ENCODE results near the gene LGALS7.
"Not testable (repeated sequence)": the region's sequence is repeated elsewhere in the genome, so short reads cannot be mapped to it uniquely, and the experiment has no call there.

Gene LGALS7

GRCh38 chr19:38773469-38774177, at the start of gene LGALS7:
TSS of gene LGALS7 (minus strand) at chr19:38773517. CDS start at chr19:38773492, 25 bp downstream.
- no peaks in the 10 kb centered on the region for H3K36me3 ChIP-seq (ENCODE audit: control insufficient read depth, insufficient read depth, low read length)
- no peaks in the 10 kb centered on the region for H3K27me3 ChIP-seq (replicated peaks; ENCODE audit: control insufficient read depth, insufficient read depth, low read length)
- DNase-seq (ENCODE audit: extremely low read depth, insufficient read length): no peak
- no peak for TF ChIP-seq CTCF (IDR thresholded peaks at IDR 0.05; ENCODE audit: insufficient read depth, low read length, poor library complexity, severe bottlenecking)
- H3K4me3 ChIP-seq (replicated peaks; ENCODE audit: low read depth, low read length): no peak within 1 kb of the TSS

GRCh38 chr19:38821230-38821825, 48.0 kb upstream of the LGALS7 start:
- not testable (repeated sequence) for H3K27me3 ChIP-seq (replicated peaks; ENCODE audit: control insufficient read depth, insufficient read depth, low read length); DNase-seq (ENCODE audit: extremely low read depth, insufficient read length); H3K4me3 ChIP-seq (replicated peaks; ENCODE audit: low read depth, low read length)
- peaks cover 11% of the 10 kb centered on the region for H3K36me3 ChIP-seq (ENCODE audit: control insufficient read depth, insufficient read depth, low read length)

- no peak for DNase-seq (ENCODE audit: extremely low read depth, insufficient read length)
- H3K4me3 ChIP-seq (replicated peaks; ENCODE audit: low read depth, low read length): no peak overlapping the region
- TF ChIP-seq CTCF (IDR thresholded peaks at IDR 0.05; ENCODE audit: insufficient read depth, low read length, poor library complexity, severe bottlenecking): no peak
- no peaks in the 10 kb centered on the region for H3K27me3 ChIP-seq (replicated peaks; ENCODE audit: control insufficient read depth, insufficient read depth, low read length)
- H3K36me3 ChIP-seq (ENCODE audit: control insufficient read depth, insufficient read depth, low read length): peaks cover 11% of the 10 kb centered on the region
Measured at GRCh38 chr19:38819231-38819920, 46.1 kb upstream of the LGALS7 start.

- H3K4me3 ChIP-seq (replicated peaks; ENCODE audit: low read depth, low read length): no peak overlapping the region
- TF ChIP-seq CTCF (IDR thresholded peaks at IDR 0.05; ENCODE audit: insufficient read depth, low read length, poor library complexity, severe bottlenecking): no peak
- no peaks in the 10 kb centered on the region for H3K27me3 ChIP-seq (replicated peaks; ENCODE audit: control insufficient read depth, insufficient read depth, low read length)
- peaks cover 11% of the 10 kb centered on the region for H3K36me3 ChIP-seq (ENCODE audit: control insufficient read depth, insufficient read depth, low read length)
- no peak for DNase-seq (ENCODE audit: extremely low read depth, insufficient read length)
Measured at GRCh38 chr19:38817081-38817480, 43.8 kb upstream of the LGALS7 start.

GRCh38 chr19:38816131-38816750, 42.9 kb upstream of the LGALS7 start:
- peaks cover 11% of the 10 kb centered on the region for H3K36me3 ChIP-seq (ENCODE audit: control insufficient read depth, insufficient read depth, low read length)
- no peaks in the 10 kb centered on the region for H3K27me3 ChIP-seq (replicated peaks; ENCODE audit: control insufficient read depth, insufficient read depth, low read length)
- H3K4me3 ChIP-seq (replicated peaks; ENCODE audit: low read depth, low read length): no peak overlapping the region
- no peak for DNase-seq (ENCODE audit: extremely low read depth, insufficient read length)
- TF ChIP-seq CTCF (IDR thresholded peaks at IDR 0.05; ENCODE audit: insufficient read depth, low read length, poor library complexity, severe bottlenecking): no peak

All from GM06990 (cell line).